HTR-8/SVneo (cell line): ENCODE data around the gene PCNA.

Experiments used
- DNase-seq: peaks from one replicate; pipeline ENCODE4 v3.0.0; 2011; ENCODE audit warnings: low spot score, mixed read lengths; ENCODE audit not compliant: insufficient read length
- FAIRE-seq: peaks from 2 replicates; lab custom pipeline; 2011; peaks lifted over from hg19 to GRCh38; lab: Jason Lieb, UNC

PCNA gene

DNA sequence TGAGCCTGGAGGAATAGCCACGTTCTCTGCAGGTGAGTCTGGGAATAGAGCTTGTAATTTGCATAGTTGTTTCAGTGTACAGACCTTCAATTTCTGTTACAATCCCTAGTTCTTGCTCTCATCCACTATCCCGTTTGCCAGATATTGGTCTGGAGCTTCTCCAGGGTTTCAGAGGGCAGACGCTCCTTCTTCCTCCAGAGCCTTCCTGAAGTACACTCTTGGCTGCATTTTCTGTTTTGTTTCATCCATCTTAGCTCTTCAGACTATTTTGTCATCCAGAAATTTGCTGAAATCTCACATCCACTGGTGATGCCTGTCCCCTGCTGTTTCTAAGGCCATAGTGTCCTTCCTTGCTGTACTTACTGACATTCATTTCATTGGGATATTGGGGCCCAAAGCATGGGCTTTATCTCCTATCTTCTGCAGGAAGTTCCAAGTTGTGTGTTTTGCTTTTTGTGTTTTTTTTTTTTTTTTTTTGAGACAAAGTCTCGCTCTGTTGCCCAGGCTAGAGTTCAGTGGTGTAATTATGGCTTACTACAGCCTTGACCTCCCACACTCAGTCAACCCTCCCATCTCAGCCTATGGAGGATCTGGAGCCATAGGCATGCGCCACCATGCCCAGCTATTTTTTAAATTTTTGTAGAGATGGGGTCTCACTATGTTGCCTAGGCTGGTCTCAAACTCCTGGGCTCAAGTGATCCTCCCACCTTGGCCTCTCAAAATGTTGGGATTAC lies 25.8 kb upstream of the PCNA start:
- FAIRE-seq, result no peak
- DNase-seq, result no peak

DNA sequence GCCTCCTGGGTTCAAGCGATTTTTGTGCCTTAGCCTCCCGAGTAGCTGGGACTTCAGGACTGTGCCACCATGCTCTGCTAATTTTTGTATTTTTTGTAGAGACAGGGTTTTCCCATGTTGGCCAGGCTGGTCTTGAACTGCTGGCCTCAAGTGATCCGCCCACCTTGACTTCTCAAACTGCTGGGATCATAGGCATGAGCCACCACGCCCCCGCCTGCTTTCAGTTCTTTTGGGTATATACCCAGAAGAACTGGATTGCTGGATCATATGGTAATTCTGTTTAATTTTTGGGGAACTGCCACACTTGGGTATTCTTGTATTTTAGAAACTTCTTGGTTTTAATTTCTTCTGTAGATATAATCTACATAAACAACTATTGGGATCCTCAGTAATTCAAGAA lies 24.1 kb upstream of the PCNA start:
- no peak for FAIRE-seq
- DNase-seq, result no peak

DNA sequence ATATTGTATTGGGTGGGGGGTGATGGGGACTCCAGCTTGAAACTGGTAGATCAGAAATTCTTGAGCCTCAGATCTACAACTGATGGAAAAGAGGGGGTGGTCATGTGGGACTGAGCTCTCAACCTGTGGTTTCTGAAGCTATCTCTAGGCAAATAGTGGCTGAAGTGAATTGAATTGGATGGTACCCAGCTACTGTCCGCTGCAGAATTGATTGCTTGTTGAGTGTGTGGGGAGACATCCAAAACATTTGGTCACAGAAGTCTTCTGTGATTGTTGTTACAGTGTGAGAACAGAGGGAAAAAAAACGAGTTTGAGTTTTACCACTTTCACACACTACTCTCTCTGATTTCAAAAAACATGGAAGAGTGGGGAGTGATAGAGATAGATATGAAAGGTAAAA lies 21.9 kb upstream of the PCNA start:
- DNase-seq (no peak), FAIRE-seq (no peak)

- DNase-seq, result no peak
- no peak for FAIRE-seq
These were observed 20.4 kb upstream of the PCNA start for GRCh38 chr20:5140195-5140594.

DNA sequence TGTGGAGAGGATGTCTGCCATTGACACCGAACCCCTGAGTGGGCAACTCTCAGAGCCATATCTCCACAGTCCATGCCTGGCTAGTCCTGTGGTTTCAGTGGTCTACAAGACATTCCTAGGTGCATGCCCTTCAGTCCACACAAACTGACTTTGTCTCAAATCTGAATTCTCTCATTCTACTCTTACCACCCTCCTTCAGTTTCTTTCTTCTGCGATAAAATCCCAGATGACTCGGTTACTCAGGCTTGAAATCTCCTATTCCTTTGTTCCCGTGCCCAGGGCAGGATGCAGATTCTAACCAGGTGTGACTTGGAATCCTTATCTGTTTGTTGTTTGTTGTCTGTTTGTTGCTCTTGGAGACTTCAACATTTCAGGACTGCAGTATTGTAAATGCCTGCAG lies 16.3 kb upstream of the PCNA start:
- FAIRE-seq (no peak), DNase-seq (no peak)

- no peak for FAIRE-seq
These were observed 15.7 kb upstream of the PCNA start for GRCh38 chr20:5135363-5136012.

DNA sequence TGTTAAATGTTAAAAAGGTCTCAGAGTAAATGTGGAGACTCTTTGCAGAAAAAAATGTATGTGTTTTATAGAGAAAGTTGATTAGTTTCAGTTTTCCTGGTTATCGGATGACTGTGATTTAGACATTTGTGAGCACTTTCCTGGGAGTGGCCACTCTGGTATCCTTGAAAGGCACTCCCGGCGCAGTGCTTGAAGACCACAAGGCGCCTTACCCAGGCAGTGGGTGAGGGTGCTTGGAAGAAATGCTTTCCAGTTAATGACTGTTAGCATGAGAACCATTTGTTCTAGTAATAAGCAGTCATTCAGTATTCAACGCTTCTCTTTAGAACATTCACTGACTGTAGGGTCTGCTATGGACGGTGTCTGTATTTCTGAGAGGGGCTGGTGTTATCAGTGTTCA lies 14.2 kb upstream of the PCNA start:
- DNase-seq (no peak), FAIRE-seq (no peak)

More at GRCh38 chr20:5135363-5136012, 15.7 kb upstream of the PCNA start:
- no peak for DNase-seq

DNA sequence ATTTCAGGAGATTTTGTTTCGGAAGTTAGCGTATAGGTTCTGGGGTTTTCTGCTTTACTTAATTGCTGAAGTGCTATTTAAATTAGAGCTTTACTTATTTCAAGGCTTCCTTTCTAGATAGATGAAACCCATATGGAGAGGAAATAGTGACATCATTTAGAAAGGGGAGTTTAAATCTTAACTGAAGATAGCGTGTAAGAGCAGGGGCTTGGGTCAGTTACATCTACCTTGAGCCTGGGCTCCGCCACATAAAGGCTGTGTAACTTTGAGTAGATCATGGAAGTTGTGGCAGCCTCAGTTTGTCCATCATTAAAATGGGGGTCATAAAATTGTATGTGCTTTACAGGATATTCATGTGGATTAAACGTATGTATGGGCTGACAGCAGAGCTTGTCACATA lies 11.7 kb upstream of the PCNA start:
- DNase-seq (no peak), FAIRE-seq (no peak)

- FAIRE-seq (no peak), DNase-seq (no peak)
These were observed 9.1 kb upstream of the PCNA start for GRCh38 chr20:5128886-5129285.

DNA sequence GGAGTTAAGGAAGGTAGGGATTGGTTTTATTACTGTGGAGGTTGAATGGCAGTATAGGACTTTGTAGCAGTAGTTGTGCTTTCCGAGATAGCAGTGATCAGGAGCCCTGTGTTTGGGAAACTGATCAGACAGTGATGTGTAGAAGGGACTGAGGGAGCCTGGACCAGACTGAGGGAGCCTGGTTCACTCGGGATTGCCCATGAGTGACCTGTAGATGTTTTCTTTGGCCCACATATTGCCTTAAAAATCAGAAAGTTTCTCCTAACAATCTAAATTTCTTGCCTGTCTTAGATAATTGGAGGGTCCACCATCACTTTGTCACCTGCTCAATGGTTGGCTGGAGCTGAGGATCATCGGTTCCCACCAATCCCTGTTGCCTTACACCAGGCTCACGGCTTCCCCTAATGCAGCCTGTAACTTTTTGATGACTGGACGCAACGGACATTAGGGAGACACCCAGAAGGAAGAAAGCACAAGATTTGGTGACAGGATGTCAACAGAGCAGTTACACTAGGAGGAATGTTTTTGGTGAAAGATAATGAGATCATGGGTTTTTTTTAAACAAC lies 8.2 kb upstream of the PCNA start:
- FAIRE-seq (no peak), DNase-seq (no peak)

DNA sequence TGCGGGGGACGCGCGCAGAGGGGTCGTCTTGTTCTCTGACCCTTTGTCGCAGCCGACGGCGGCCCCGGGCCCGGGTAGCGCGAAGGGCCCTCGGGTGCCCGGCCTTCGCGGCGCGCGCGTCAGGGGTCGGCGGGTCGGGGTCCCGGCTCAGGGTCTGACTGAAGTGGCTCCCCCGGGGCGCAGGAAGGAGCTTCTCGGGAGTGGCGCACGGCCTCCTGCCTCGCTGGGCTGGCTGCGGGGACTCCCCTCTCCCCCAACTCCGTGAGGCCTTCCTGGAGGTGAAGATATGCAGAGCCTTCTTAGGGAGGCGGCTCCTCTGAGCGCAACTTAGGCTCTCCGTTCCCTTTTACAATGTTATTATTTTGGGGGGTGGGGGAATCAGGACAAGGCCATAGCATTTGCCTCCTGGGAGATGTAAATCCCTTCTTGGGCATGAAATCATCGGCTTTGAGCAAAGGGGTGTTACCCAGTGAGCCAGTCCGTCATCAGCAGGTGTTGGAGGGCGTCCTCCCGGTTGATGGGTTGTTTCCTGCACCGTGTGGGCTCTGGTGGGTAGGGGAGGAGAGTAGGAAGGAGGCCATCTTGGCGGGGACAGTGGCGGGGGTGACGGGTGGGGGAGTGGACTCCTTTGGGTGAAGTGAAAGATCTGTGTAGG lies 7.6 kb upstream of the PCNA start:
- DNase-seq (no peak), FAIRE-seq (peak; percentile 83)

GRCh38 chr20:5126512-5127203 lies 6.9 kb upstream of the PCNA start, which contains the start of gene CDS2:
TSS of gene CDS2 (plus strand) at chr20:5127008. CDS start at chr20:5127093, 85 bp downstream.
- peak; percentile 98 for DNase-seq
- peak; percentile 96 for FAIRE-seq

DNA sequence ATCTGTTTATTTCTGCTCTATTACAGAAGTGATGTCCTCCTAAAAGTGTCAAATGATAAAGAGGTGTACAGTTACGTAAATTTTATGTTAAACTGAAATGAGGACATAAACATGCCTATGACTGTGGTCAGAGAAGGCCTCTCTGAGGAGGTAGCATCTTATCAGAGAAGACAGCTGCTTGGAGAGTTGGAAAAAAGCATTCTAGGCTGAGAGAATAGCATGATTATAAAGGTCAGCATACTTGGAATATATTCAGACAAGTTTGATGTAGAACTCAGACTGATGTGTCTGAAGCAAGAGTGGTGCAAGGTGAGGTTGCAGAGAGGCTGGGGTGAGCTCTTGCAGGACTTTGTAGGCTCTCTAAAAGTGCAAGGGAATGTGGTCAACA lies 3.1 kb upstream of the PCNA start:
- no peak for DNase-seq

DNA sequence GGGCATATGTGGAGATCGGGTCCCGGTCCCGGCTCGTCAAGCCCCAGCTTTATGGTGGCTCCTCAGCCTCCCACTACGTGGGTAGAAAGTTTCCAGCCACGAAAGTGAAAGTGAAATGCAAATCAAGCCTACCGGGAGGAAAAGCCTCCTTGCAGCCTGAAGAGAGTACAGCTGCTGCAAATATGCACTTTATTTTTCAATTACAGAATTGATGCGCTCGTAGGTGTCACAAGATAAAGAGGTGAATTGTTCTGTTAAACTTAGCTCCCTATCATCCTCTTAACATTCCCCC lies 373 bp upstream of the PCNA start:
- DNase-seq (no peak), FAIRE-seq (no peak)

More for the DNA sequence above, 3.1 kb upstream of the PCNA start:
- FAIRE-seq, result no peak

DNA sequence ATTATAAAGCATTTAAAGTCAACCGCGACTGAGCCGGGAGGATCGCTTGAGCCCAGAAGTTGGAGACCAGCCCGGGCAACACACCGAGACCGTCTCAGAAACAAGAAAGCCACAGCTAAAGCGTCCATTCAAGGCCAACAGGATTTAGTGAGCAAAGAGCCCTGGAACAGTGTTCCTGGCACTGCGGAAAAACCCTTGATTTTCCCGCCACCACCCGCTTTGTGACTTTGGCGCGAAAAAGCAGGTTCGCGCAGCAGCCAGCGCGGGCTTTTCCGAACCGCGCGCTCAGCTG lies 669 bp downstream of the PCNA start:
- FAIRE-seq (no peak), DNase-seq (no peak)

GRCh38 chr20:5118220-5119142 lies 1.3 kb downstream of the PCNA start:
- DNase-seq (no peak), FAIRE-seq (no peak)

DNA sequence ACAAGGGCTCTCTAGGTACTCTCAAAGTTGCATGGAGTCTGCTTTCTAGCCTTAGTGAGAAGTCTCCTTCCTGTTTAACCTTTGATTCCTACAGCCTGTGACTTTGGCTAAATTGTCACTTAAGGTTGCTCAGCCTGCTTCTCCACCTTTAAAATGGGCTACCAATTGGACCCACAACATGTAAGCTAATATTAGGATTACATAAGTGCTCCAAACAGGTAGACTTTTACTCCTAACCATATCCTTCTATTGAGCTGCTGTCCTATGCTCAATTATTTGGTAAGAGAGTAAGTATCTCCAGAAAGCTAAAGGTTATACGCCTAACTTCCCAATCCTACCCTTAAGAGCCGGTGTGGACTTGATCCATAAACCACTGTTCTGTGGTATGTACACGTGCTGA lies 2.9 kb downstream of the PCNA start:
- DNase-seq, result no peak
- no peak for FAIRE-seq

DNA sequence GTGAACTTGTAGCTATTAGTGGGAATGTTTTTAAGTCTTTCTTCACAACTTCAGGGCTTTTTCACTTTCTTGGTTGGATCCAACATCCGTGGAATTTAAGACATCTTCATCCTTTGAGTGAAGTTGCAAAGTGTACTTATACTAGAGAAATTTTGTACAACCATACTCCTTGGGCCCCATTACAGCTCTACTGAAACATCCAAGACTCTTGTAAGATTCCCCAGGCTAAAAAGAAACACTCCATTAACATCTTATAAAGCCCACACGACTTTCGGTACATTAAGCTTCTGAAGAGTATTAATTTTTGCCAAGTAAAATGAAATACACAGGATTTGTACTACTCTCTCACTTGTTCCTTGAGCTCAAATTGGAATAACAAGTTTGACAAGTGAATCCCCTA lies 5.4 kb downstream of the PCNA start:
- DNase-seq, result no peak
- FAIRE-seq, result no peak

GRCh38 chr20:5113615-5113986 lies 6.2 kb downstream of the PCNA start:
- DNase-seq (no peak), FAIRE-seq (no peak)

- no peak for FAIRE-seq
These were observed 10.5 kb downstream of the PCNA start for GRCh38 chr20:5109276-5109675.

More at GRCh38 chr20:5109276-5109675, 10.5 kb downstream of the PCNA start:
- DNase-seq, result no peak
